H54 (cell line): Measurements from ENCODE around the gene MAPK8IP3.

Source experiments
- DNase-seq: peaks from one replicate; pipeline ENCODE4 v3.0.0; 2011; ENCODE audit warnings: low spot score, mixed read lengths; ENCODE audit not compliant: insufficient read length
- FAIRE-seq: peaks from 3 replicates; lab custom pipeline; 2011; peaks lifted over from hg19 to GRCh38; lab: Jason Lieb, UNC
- POLR2A ChIP-seq: IDR thresholded peaks from 2 replicates; pipeline ENCODE4 v1.6.1; 2011; ENCODE audit warnings: low read depth, mild to moderate bottlenecking, low read length

The MAPK8IP3 gene

GRCh38 chr16:1771188-1771863 is 65.3 kb downstream of the MAPK8IP3 start, which contains the start of gene NME3:
Gene NME3, minus strand, starts transcription at chr16:1771543. Its CDS starts 9 bp downstream, at chr16:1771534.
- no peak for DNase-seq

GRCh38 chr16:1771864-1772361 is 65.9 kb downstream of the MAPK8IP3 start:
- DNase-seq (no peak), FAIRE-seq (no peak)
- no peak for TF ChIP-seq POLR2A

More at GRCh38 chr16:1771188-1771863, 65.3 kb downstream of the MAPK8IP3 start, which contains the start of gene NME3:
- TF ChIP-seq POLR2A: no peak
- FAIRE-seq: no peak

GRCh38 chr16:1772362-1772907 is 66.4 kb downstream of the MAPK8IP3 start, which contains the start of gene EME2:
Gene EME2, plus strand, starts transcription at chr16:1772810. Its CDS starts 418 bp downstream, at chr16:1773228.
- no peak for TF ChIP-seq POLR2A
- FAIRE-seq (no peak), DNase-seq (peak; percentile 53)

GRCh38 chr16:1772908-1773702 is 67.1 kb downstream of the MAPK8IP3 start, which contains the start of gene MRPS34:
Gene MRPS34, minus strand, starts transcription at chr16:1773134. Its CDS starts 15 bp downstream, at chr16:1773119.
- DNase-seq: peak; percentile 84
- FAIRE-seq: no peak
- peak; percentile 80 for TF ChIP-seq POLR2A

- TF ChIP-seq POLR2A: no peak
- DNase-seq (no peak), FAIRE-seq (no peak)
These were observed 67.9 kb downstream of the MAPK8IP3 start for GRCh38 chr16:1773703-1774447.

GRCh38 chr16:1774448-1774780 is 68.4 kb downstream of the MAPK8IP3 start:
- TF ChIP-seq POLR2A: no peak
- DNase-seq (no peak), FAIRE-seq (no peak)

- DNase-seq (no peak), FAIRE-seq (no peak)
- no peak for TF ChIP-seq POLR2A
These were observed 69.2 kb downstream of the MAPK8IP3 start for GRCh38 chr16:1775006-1775845.

GRCh38 chr16:1775846-1776671 is 70.1 kb downstream of the MAPK8IP3 start:
- FAIRE-seq: no peak
- TF ChIP-seq POLR2A: no peak
- DNase-seq: no peak

GRCh38 chr16:1776672-1776955 is 70.6 kb downstream of the MAPK8IP3 start:
- no peak for TF ChIP-seq POLR2A
- FAIRE-seq: no peak
- DNase-seq: no peak

GRCh38 chr16:1776991-1777374 is 71.0 kb downstream of the MAPK8IP3 start:
- FAIRE-seq (no peak), DNase-seq (no peak)
- no peak for TF ChIP-seq POLR2A

- TF ChIP-seq POLR2A: no peak
- no peak for FAIRE-seq
- DNase-seq: no peak
These were observed 71.6 kb downstream of the MAPK8IP3 start for GRCh38 chr16:1777375-1778199.
